Measurements from ENCODE around the gene RIC8B. TPM values are rescaled to one million over a fixed set of nuclear protein-coding genes. Genes with fewer than 3 reads are reported as not detected.
"Not testable (repeated sequence)": the region's sequence is repeated elsewhere in the genome, so short reads cannot be mapped to it uniquely, and the experiment has no call there.

Gene RIC8B
- polyA plus RNA-seq (2013, experiment 1 of 4) = 44.8 TPM
- 42.4 TPM for polyA plus RNA-seq (2013, experiment 2 of 4)
- 28.5 TPM for polyA plus RNA-seq (2013, experiment 3 of 4)
- polyA plus RNA-seq (2013, experiment 4 of 4) = 38.6 TPM

GRCh38 chr12:106774005-106774807 lies at the start of gene RIC8B:
RIC8B (plus strand) TSS chr12:106774682; CDS start chr12:106774746, 64 bp downstream.
- Histone ChIP-seq H3K9me3 (ENCODE audit: control insufficient read depth, low read length) (no peaks in the 10 kb centered on the region), H3K4me3 (ENCODE audit: insufficient read depth, low read depth, low read length) (peak within 1 kb of the TSS; percentile 66), H3K27me3 (ENCODE audit: control insufficient read depth, insufficient read depth, low read length, poor library complexity, severe bottlenecking) (no peaks in the 10 kb centered on the region), H3K4me1 (ENCODE audit: control insufficient read depth, insufficient read depth, low read length) (peaks cover 18% of the 10 kb centered on the region), H3K36me3 (ENCODE audit: control insufficient read depth, insufficient read depth, low read length) (no peaks in the 10 kb centered on the region), H3K27ac (ENCODE audit: insufficient read depth, low read depth, low read length, poor library complexity, severe bottlenecking) (peak within 1 kb of the TSS; percentile 98)
- 0 to 1% methylated on average over 66 of the region's 66 CpGs for WGBS, 2 experiments

- Histone ChIP-seq H3K4me3 (ENCODE audit: insufficient read depth, low read depth, low read length) (no peak overlapping the region), H3K36me3 (ENCODE audit: control insufficient read depth, insufficient read depth, low read length) (peaks cover 20% of the 10 kb centered on the region), H3K27ac (ENCODE audit: insufficient read depth, low read depth, low read length, poor library complexity, severe bottlenecking) (no peak overlapping the region), H3K9me3 (ENCODE audit: control insufficient read depth, low read length) (no peaks in the 10 kb centered on the region), H3K27me3 (ENCODE audit: control insufficient read depth, insufficient read depth, low read length, poor library complexity, severe bottlenecking) (no peaks in the 10 kb centered on the region), H3K4me1 (ENCODE audit: control insufficient read depth, insufficient read depth, low read length) (peaks cover 19% of the 10 kb centered on the region)
- WGBS, 2 experiments = 93 to 96% methylated on average over 5 to 6 of the region's 6 CpGs
Observed at GRCh38 chr12:106724934-106725333, 49.5 kb upstream of the RIC8B start.

DNA sequence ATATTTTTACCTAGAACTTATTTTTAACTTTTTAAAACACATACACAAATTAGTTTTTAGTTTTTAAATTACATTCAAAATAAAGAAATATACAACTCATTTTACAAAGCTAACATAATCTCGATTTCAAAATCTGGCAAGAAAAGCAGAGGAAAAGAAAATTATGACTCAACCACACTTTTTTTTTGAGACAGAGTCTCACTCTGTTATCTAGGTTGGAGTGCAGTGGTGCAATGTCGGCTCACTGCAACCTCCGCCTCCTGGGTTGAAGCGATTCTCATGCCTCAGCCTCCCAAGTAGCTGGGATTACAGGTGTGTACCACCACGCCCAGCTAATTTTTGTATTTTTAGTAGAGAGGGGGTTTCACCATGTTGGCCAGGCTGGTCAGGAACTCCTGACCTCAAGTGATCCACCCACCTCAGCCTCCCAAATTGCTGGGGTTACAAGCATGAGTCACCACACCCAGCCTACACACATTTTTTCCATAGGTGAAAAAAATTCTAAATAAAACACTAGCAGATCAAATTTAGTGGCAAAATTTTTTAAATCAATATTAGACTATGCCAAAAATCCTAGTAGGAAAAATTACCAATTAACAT lies 47.8 kb upstream of the RIC8B start:
- H3K36me3 ChIP-seq (ENCODE audit: control insufficient read depth, insufficient read depth, low read length) = peaks cover 25% of the 10 kb centered on the region
- H3K27me3 ChIP-seq (ENCODE audit: control insufficient read depth, insufficient read depth, low read length, poor library complexity, severe bottlenecking); H3K9me3 ChIP-seq (ENCODE audit: control insufficient read depth, low read length); H3K4me3 ChIP-seq (ENCODE audit: insufficient read depth, low read depth, low read length); H3K27ac ChIP-seq (ENCODE audit: insufficient read depth, low read depth, low read length, poor library complexity, severe bottlenecking): not testable (repeated sequence)
- WGBS, 2 experiments = 95 to 98% methylated on average over 5 of the region's 5 CpGs
- peaks cover 19% of the 10 kb centered on the region for H3K4me1 ChIP-seq (ENCODE audit: control insufficient read depth, insufficient read depth, low read length)

- H3K27ac ChIP-seq (ENCODE audit: insufficient read depth, low read depth, low read length, poor library complexity, severe bottlenecking) = no peak overlapping the region
- H3K4me3 ChIP-seq (ENCODE audit: insufficient read depth, low read depth, low read length) = no peak overlapping the region
- 92 to 98% methylated on average over 1 of the region's 1 CpG for WGBS, 2 experiments
- H3K36me3 ChIP-seq (ENCODE audit: control insufficient read depth, insufficient read depth, low read length) = peaks cover 43% of the 10 kb centered on the region
- H3K4me1 ChIP-seq (ENCODE audit: control insufficient read depth, insufficient read depth, low read length) = no peaks in the 10 kb centered on the region
- no peaks in the 10 kb centered on the region for H3K27me3 ChIP-seq (ENCODE audit: control insufficient read depth, insufficient read depth, low read length, poor library complexity, severe bottlenecking)
- H3K9me3 ChIP-seq (ENCODE audit: control insufficient read depth, low read length) = no peaks in the 10 kb centered on the region
Observed at GRCh38 chr12:106729611-106730010, 44.9 kb upstream of the RIC8B start.

DNA sequence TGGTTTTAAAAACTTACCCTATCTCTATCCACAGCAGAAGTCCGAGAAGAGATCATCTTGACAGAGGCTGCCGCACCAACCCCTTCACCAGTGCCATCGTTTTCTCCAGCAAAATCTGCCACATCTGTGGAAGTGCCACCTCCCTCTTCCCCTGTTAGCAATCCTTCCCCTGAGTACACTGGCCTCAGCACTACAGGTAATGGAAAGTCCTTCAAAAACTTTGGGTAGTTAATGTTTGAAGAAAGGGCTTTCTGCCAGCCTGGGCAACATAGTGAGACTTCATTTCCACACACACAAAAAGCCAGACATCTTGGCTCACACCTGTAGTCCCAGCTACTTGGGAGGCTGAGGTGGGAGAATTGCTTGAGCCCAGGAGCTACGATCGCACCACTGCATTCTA lies 41.6 kb upstream of the RIC8B start:
- H3K27ac ChIP-seq (ENCODE audit: insufficient read depth, low read depth, low read length, poor library complexity, severe bottlenecking) = no peak overlapping the region
- WGBS, 2 experiments = 94 to 95% methylated on average over 5 of the region's 5 CpGs
- no peaks in the 10 kb centered on the region for H3K27me3 ChIP-seq (ENCODE audit: control insufficient read depth, insufficient read depth, low read length, poor library complexity, severe bottlenecking)
- H3K4me1 ChIP-seq (ENCODE audit: control insufficient read depth, insufficient read depth, low read length) = peaks cover 7% of the 10 kb centered on the region
- no peak overlapping the region for H3K4me3 ChIP-seq (ENCODE audit: insufficient read depth, low read depth, low read length)
- no peaks in the 10 kb centered on the region for H3K9me3 ChIP-seq (ENCODE audit: control insufficient read depth, low read length)
- peaks cover 35% of the 10 kb centered on the region for H3K36me3 ChIP-seq (ENCODE audit: control insufficient read depth, insufficient read depth, low read length)

DNA sequence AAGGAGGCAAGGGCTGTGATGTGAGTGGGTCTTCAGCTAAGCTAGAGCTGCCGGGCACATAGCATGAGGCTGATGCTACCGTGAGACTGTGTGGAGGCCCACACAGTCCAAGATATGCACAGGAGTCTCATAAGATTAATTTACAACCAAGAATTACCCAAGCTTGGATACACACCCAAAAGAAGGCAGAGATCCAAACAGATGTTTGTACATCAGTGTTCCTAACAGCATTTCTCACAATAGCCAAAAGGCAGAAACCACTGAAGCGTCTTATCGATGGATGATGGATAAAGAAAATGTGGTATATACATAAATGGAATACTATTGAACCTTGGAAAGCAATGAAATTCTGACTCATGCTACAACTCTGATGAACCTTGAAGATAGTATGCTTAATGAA lies 40.8 kb upstream of the RIC8B start:
- H3K4me1 ChIP-seq (ENCODE audit: control insufficient read depth, insufficient read depth, low read length) = peaks cover 7% of the 10 kb centered on the region
- WGBS, 2 experiments = 90 to 91% methylated on average over 4 of the region's 4 CpGs
- H3K36me3 ChIP-seq (ENCODE audit: control insufficient read depth, insufficient read depth, low read length) = peaks cover 30% of the 10 kb centered on the region
- H3K27me3 ChIP-seq (ENCODE audit: control insufficient read depth, insufficient read depth, low read length, poor library complexity, severe bottlenecking) = no peaks in the 10 kb centered on the region
- H3K27ac ChIP-seq (ENCODE audit: insufficient read depth, low read depth, low read length, poor library complexity, severe bottlenecking) = no peak overlapping the region
- H3K4me3 ChIP-seq (ENCODE audit: insufficient read depth, low read depth, low read length) = no peak overlapping the region
- no peaks in the 10 kb centered on the region for H3K9me3 ChIP-seq (ENCODE audit: control insufficient read depth, low read length)

DNA sequence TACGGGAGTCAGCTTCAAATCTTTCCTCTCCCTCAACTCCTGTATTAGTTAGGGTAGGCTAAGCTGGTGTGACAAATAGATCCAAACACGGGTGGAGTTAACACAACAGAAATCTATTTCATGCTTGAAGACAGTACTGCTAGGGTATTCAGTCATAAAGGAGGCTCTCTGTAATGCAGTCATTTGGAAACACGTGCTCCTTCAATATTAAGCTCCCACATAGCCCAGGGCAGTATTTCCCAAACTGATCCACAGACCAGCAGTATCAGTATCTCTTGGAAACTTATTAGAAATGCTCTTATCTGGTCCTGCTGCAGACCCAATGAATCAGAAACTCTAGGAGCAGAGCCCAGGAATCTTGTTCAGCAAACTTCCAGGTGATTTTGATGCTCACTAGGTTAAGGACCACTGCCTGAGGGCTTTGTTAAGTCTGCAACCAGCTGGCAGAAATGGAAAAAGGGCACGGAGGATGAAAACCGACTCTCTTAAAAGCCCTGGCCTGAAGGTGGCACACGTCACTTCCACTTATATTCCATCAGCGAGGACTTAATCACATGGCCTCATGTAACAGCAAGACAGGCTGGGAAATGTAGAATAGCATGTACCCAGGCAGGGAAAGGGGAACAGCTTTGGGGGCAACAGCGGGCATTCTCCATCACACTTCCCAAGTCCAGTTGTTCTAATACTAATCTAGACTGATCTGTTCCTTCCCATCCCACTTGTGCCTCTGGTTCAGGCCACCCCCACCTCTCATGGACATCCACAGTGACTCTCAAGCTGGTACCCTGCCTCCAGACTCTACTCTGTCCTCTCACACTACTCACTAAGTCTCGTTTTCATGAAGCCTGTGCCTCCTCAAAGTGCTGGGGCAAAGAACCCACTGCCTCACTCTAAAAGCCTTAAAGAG lies 38.2 kb upstream of the RIC8B start:
- peaks cover 7% of the 10 kb centered on the region for H3K4me1 ChIP-seq (ENCODE audit: control insufficient read depth, insufficient read depth, low read length)
- no peak overlapping the region for H3K4me3 ChIP-seq (ENCODE audit: insufficient read depth, low read depth, low read length)
- 84 to 90% methylated on average over 8 to 9 of the region's 9 CpGs for WGBS, 2 experiments
- peaks cover 22% of the 10 kb centered on the region for H3K36me3 ChIP-seq (ENCODE audit: control insufficient read depth, insufficient read depth, low read length)
- no peaks in the 10 kb centered on the region for H3K9me3 ChIP-seq (ENCODE audit: control insufficient read depth, low read length)
- no peaks in the 10 kb centered on the region for H3K27me3 ChIP-seq (ENCODE audit: control insufficient read depth, insufficient read depth, low read length, poor library complexity, severe bottlenecking)
- no peak overlapping the region for H3K27ac ChIP-seq (ENCODE audit: insufficient read depth, low read depth, low read length, poor library complexity, severe bottlenecking)

DNA sequence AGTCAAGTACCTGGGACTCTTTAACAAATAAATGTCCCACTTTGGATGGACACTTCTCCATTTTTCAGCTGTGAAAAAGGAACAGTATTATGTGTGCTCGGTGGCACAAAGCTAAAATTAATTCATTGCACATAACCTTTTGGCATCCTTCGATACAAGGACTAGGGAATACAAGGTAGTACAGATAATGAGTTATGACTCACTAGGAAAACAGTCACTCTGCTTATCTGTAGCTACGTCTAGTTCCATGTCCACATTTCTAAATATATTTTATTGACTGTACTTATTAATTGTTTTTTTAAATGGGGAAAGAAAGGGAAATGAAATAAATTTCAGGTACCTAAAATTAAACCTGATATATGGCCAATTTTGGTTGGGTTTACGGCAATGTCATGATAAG lies 35.2 kb upstream of the RIC8B start:
- peaks cover 3% of the 10 kb centered on the region for H3K36me3 ChIP-seq (ENCODE audit: control insufficient read depth, insufficient read depth, low read length)
- 91 to 97% methylated on average over 1 to 3 of the region's 4 CpGs for WGBS, 2 experiments

GRCh38 chr12:106739815-106740530 lies 34.5 kb upstream of the RIC8B start:
- Histone ChIP-seq H3K9me3 (ENCODE audit: control insufficient read depth, low read length) (no peaks in the 10 kb centered on the region), H3K4me1 (ENCODE audit: control insufficient read depth, insufficient read depth, low read length) (peaks cover 31% of the 10 kb centered on the region), H3K27ac (ENCODE audit: insufficient read depth, low read depth, low read length, poor library complexity, severe bottlenecking) (no peak overlapping the region), H3K36me3 (ENCODE audit: control insufficient read depth, insufficient read depth, low read length) (peaks cover 3% of the 10 kb centered on the region), H3K4me3 (ENCODE audit: insufficient read depth, low read depth, low read length) (no peak overlapping the region), H3K27me3 (ENCODE audit: control insufficient read depth, insufficient read depth, low read length, poor library complexity, severe bottlenecking) (no peaks in the 10 kb centered on the region)
- WGBS, 2 experiments = 58 to 72% methylated on average over 9 to 10 of the region's 10 CpGs

More for the DNA sequence above, 35.2 kb upstream of the RIC8B start:
- Histone ChIP-seq H3K27me3 (ENCODE audit: control insufficient read depth, insufficient read depth, low read length, poor library complexity, severe bottlenecking) (no peaks in the 10 kb centered on the region), H3K27ac (ENCODE audit: insufficient read depth, low read depth, low read length, poor library complexity, severe bottlenecking) (no peak overlapping the region), H3K4me1 (ENCODE audit: control insufficient read depth, insufficient read depth, low read length) (peaks cover 31% of the 10 kb centered on the region), H3K9me3 (ENCODE audit: control insufficient read depth, low read length) (no peaks in the 10 kb centered on the region), H3K4me3 (ENCODE audit: insufficient read depth, low read depth, low read length) (no peak overlapping the region)

Measured in ectodermal cell (in vitro differentiated cells).